Uterus (tissue), 2 donors: ENCODE measurements around the gene MAMDC2.

Source experiments
- POLR2A ChIP-seq, 2 donors: fragments of 450-650 bp; IDR thresholded peaks; one replicate each; pipeline ENCODE4 v1.6.1; 2016; ENCODE audit warnings: antibody characterized with exemption in 2 of 2, mild to moderate bottlenecking in 1 of 2, moderate library complexity in 1 of 2
- TF ChIP-seq, protein P1 (sequence below), 4 experiments: fragments of 200-600 bp in 2 of 4; fragments of 450-650 bp in 2 of 4; sonication (generic) in 2 of 4; IDR thresholded peaks; one replicate each; pipeline ENCODE4 v1.5.1; 2016 to 2019; ENCODE audit warnings: antibody characterized with exemption in 4 of 4, mild to moderate bottlenecking in 2 of 4, moderate library complexity in 1 of 4

DNA sequence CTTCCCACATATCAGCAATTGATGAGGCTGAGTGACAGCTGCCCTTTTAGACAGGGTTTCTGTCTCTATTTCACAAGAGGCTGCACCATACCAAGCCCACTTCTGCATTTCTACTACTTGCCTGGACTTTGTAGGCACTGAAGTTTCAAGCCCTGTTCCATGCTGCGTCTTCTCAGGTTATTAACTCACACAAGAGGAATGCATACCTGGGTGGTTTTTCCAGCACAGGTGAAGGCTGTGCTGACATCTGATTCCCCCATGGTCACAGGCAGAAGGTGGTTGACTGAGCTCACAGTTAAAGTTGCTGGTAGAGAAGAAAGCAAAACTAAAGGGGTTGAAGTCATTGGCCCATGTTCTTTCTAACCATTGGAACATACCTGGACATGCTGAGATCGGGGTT lies 86.6 kb downstream of the MAMDC2 start:
- TF ChIP-seq, protein P1, sequence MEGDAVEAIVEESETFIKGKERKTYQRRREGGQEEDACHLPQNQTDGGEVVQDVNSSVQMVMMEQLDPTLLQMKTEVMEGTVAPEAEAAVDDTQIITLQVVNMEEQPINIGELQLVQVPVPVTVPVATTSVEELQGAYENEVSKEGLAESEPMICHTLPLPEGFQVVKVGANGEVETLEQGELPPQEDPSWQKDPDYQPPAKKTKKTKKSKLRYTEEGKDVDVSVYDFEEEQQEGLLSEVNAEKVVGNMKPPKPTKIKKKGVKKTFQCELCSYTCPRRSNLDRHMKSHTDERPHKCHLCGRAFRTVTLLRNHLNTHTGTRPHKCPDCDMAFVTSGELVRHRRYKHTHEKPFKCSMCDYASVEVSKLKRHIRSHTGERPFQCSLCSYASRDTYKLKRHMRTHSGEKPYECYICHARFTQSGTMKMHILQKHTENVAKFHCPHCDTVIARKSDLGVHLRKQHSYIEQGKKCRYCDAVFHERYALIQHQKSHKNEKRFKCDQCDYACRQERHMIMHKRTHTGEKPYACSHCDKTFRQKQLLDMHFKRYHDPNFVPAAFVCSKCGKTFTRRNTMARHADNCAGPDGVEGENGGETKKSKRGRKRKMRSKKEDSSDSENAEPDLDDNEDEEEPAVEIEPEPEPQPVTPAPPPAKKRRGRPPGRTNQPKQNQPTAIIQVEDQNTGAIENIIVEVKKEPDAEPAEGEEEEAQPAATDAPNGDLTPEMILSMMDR (IDR thresholded peaks at IDR 0.05), result no peak
- no peak for TF ChIP-seq POLR2A (IDR thresholded peaks at IDR 0.05)
